Prostate gland (tissue), 2 donors: ENCODE measurements around the gene GIPR. TPM values are rescaled to one million over a fixed set of nuclear protein-coding genes. Genes with fewer than 3 reads are reported as not detected.
A peak's percentile ranks its signal among the peaks of the same experiment; 100 is the strongest.

ENCODE experiments used
- DNase-seq: peaks from one replicate; pipeline ENCODE4 v3.0.0-alpha.2; 2019; ENCODE audit warnings: low spot score
- H3K27ac ChIP-seq, 2 donors: fragments of 200-600 bp; sonication (generic); 2 replicates each; pipeline ENCODE4 v1.5.1; 2017 to 2019
- H3K27me3 ChIP-seq: fragments of 200-600 bp; sonication (generic); replicated peaks from 2 replicates; pipeline ENCODE4 v1.5.1; 2019; ENCODE audit not compliant: insufficient read depth
- H3K36me3 ChIP-seq, 2 donors: fragments of 200-600 bp; sonication (generic); 1 replicate in 1 of 2; 2 replicates in 1 of 2; pipeline versions ENCODE4 v1.5.1 to v1.8.1; 2017 to 2019
- H3K4me1 ChIP-seq: fragments of 200-600 bp; sonication (generic); replicated peaks from 2 replicates; pipeline ENCODE4 v1.5.1; 2019
- H3K4me3 ChIP-seq, 2 donors: fragments of 200-600 bp; sonication (generic); 2 replicates each; pipeline ENCODE4 v1.5.1; 2017 to 2019
- H3K9me3 ChIP-seq: fragments of 200-600 bp; sonication (generic); 2 replicates; pipeline ENCODE4 v1.5.1; 2017
- POLR2A ChIP-seq: fragments of 450-650 bp; IDR thresholded peaks from one replicate; pipeline ENCODE4 v1.6.1; 2016; ENCODE audit warnings: antibody characterized with exemption, mild to moderate bottlenecking
- POLR2AphosphoS5 ChIP-seq: sonication (generic); formaldehyde crosslinking; IDR thresholded peaks from one replicate; pipeline ENCODE4 v1.6.1; 2017; ENCODE audit warnings: antibody characterized with exemption
- WGBS: methylation state at CpG from one replicate; pipeline ENCODE4 v1.1.5; 2018; 5-methylcytosine and 5-hydroxymethylcytosine counted together
- intact Hi-C: fragments of 100-400 bp; cut with DNase I; formaldehyde crosslinking; loops from one replicate; pipeline ENCODE4 v1.14.2; 2022
- total RNA-seq, 2 donors: library from RNA; depleted of rRNA; stranded (reverse); fragments of >200 nt; gene quantifications; one replicate each; pipeline ENCODE4 v1.1.0, GENCODE V29; 2016
- TF ChIP-seq, protein P1 (sequence below), 4 experiments: fragments of 200-600 bp in 2 of 4; fragments of 450-650 bp in 2 of 4; sonication (generic) in 2 of 4; IDR thresholded peaks; 1 replicate in 3 of 4; 2 replicates in 1 of 4; pipeline ENCODE4 v1.5.1; 2016 to 2019; ENCODE audit warnings: antibody characterized with exemption in 4 of 4, mild to moderate bottlenecking in 2 of 4, moderate library complexity in 2 of 4

GIPR gene
- total RNA-seq, 2 donors from 2014 or later = 2.6 to 4.9 TPM

DNA sequence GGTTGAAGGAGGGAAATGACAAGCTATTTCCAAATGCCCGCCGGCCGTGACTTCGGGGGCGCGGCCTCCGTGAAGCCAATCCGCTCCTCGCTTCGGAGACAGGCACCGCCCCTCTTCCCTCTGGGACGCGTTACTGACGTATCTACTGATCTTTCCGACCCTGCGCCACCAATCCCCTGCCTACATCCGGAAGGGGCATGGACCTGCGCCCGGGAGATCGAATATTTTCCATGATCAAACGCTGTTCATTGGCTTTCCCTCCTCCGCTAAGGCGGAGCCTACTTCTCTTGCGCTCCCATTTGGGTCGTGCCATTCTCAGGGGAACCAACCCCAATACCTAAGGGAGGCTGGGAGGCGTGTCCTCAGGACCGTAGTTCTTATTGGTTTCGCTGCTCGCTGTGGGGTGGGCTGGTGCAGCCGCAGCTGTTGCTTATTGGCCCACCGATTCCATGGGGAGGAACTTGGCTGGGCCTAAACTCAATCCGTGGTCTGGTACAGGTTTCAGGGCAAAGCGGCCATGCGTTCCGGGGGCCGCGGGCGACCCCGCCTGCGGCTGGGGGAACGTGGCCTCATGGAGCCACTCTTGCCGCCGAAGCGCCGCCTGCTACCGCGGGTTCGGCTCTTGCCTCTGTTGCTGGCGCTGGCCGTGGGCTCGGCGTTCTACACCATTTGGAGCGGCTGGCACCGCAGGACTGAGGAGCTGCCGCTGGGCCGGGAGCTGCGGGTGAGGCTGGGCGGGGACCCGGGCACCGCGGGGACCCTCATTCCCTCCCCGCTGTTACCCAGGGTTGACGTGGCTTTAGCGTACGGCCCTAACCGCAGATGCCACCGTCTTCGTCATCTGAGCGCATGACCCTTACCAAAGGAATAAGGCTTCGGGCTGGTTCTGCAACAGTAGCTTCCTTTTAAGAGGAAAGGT is 24.4 kb downstream of the GIPR start, which contains the start of gene QPCTL:
TSS of gene QPCTL (plus strand) at position 480 of the 919 bp plus-strand sequence. CDS start at position 518, 38 bp downstream.
- peak; percentile 99 for DNase-seq
- intact Hi-C loops = loop anchor here (2.0 to 5.0 kb wide), 2 partner anchors 24 to 75 kb away; partner anchors contain the start of gene SIX5
- H3K4me3 ChIP-seq = peak within 1 kb of the TSS; percentile 71 to 75
- H3K4me1 ChIP-seq = peaks cover 3% of the 10 kb centered on the region
- H3K27me3 ChIP-seq = no peaks in the 10 kb centered on the region
- peaks cover 0 to 11% of the 10 kb centered on the region in 2 donors for H3K36me3 ChIP-seq
- TF ChIP-seq, protein P1, sequence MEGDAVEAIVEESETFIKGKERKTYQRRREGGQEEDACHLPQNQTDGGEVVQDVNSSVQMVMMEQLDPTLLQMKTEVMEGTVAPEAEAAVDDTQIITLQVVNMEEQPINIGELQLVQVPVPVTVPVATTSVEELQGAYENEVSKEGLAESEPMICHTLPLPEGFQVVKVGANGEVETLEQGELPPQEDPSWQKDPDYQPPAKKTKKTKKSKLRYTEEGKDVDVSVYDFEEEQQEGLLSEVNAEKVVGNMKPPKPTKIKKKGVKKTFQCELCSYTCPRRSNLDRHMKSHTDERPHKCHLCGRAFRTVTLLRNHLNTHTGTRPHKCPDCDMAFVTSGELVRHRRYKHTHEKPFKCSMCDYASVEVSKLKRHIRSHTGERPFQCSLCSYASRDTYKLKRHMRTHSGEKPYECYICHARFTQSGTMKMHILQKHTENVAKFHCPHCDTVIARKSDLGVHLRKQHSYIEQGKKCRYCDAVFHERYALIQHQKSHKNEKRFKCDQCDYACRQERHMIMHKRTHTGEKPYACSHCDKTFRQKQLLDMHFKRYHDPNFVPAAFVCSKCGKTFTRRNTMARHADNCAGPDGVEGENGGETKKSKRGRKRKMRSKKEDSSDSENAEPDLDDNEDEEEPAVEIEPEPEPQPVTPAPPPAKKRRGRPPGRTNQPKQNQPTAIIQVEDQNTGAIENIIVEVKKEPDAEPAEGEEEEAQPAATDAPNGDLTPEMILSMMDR (IDR thresholded peaks at IDR 0.05) = peak in 1 of 4 experiments; percentile 15
- TF ChIP-seq POLR2A (peak; percentile 75), POLR2AphosphoS5 (peak; percentile 98)
- peak within 1 kb of the TSS; percentile 93 to 96 for H3K27ac ChIP-seq
- no peaks in the 10 kb centered on the region for H3K9me3 ChIP-seq
- 2% methylated on average over 67 of the region's 70 CpGs for WGBS

DNA sequence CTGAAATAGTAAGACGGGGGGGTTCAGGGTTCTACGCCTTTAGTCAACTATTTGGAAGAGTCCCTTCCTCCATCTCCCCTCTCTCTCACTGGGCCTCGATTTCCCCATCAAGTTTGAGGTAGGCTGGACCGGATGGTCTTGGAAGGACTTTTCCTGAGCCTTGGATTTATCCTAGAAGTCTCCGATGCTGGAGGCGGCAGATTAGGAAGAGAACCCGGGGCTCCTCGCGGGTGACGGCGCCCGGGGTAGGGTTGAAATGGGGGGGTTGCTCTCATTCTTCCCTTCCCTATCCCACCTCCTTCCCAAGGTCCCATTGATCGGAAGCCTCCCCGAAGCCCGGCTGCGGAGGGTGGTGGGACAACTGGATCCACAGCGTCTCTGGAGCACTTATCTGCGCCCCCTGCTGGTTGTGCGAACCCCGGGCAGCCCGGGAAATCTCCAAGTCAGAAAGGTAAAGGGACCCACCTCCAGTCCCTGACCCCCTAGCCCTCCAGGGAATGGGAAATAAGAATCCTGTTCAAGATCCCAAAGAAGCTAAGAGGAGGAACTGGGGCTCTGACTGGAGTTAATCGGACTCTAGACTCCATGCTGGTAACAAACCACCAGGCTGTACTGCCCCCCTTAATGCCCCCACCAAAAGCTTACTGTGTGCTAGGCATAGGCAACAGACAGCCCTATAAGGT is 25.2 kb downstream of the GIPR start:
- peaks cover 3% of the 10 kb centered on the region for H3K4me1 ChIP-seq
- H3K36me3 ChIP-seq = peaks cover 0 to 3% of the 10 kb centered on the region in 2 donors
- TF ChIP-seq POLR2A (no peak), POLR2AphosphoS5 (peak; percentile 49)
- TF ChIP-seq, protein P1 (IDR thresholded peaks at IDR 0.05) = peak; percentile 82 to 90 (median 86)
- peak overlapping the region; percentile 93 to 96 for H3K27ac ChIP-seq
- intact Hi-C loops = loop anchor here (2.0 to 5.0 kb wide), 2 partner anchors 24 to 74 kb away; partner anchors contain the start of gene SIX5
- H3K27me3 ChIP-seq = no peaks in the 10 kb centered on the region
- no peaks in the 10 kb centered on the region for H3K9me3 ChIP-seq
- H3K4me3 ChIP-seq = peak overlapping the region; percentile 71 to 75
- DNase-seq = peak; percentile 81
- WGBS = under 1% methylated on average over 21 of the region's 22 CpGs

DNA sequence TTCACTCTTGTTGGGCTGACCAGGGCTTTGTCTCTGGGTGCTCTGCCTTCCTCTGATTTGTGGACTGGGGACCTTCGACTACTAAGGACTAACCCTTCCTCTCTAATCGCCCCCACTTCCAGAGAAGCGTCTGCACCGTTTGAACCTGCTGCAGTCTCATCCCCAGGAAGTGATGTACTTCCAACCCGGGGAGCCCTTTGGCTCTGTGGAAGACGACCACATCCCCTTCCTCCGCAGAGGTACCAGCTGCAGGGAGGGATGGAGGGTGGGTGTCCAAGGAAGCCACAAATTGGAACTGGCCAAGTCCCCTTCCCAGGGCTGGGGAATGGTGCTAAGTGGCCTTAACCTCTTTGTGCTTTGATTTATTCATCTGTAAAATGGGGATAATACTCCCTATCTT is 33.7 kb downstream of the GIPR start:
- Histone ChIP-seq H3K4me3 (no peak overlapping the region), H3K27ac (no peak overlapping the region), H3K27me3 (no peaks in the 10 kb centered on the region), H3K4me1 (no peaks in the 10 kb centered on the region), H3K36me3 (no peaks in the 10 kb centered on the region), H3K9me3 (no peaks in the 10 kb centered on the region)
- TF ChIP-seq, protein P1 (IDR thresholded peaks at IDR 0.05) = no peak
- no peak for TF ChIP-seq POLR2A
- TF ChIP-seq POLR2AphosphoS5 = no peak
- DNase-seq = no peak
- 86% methylated on average over 7 of the region's 7 CpGs for WGBS
- intact Hi-C loops = no loop called here

DNA sequence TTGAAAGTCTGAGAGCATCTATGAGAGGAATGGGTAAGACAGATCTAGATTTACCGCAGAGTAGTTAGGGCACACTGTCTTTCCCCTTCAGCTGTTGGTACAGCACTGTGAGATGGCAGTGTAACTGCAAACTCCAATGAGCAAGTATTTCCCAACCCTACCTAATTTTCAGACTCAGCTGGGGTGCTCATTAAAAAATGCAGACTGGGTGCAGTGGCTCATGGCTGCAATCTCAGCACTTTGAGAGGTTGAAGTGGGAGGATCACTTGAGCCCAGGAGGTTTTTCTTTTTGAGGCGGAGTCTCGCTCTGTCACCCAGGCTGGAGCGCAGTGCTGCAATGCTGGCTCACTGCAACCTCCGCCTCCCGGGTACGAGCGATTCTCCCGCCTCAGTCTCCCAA is 37.1 kb downstream of the GIPR start:
- Histone ChIP-seq H3K4me1 (no peaks in the 10 kb centered on the region), H3K4me3 (no peak overlapping the region), H3K27me3 (no peaks in the 10 kb centered on the region), H3K9me3 (no peaks in the 10 kb centered on the region), H3K36me3 (no peaks in the 10 kb centered on the region), H3K27ac (no peak overlapping the region)
- no peak for DNase-seq
- WGBS = 86% methylated on average over 9 of the region's 9 CpGs
- TF ChIP-seq POLR2A (no peak), POLR2AphosphoS5 (no peak)
- TF ChIP-seq, protein P1 (IDR thresholded peaks at IDR 0.05) = no peak
- intact Hi-C loops = no loop called here
